ENCODE results near the gene HAUS5. TPM values are rescaled to one million over a fixed set of nuclear protein-coding genes. Genes with fewer than 3 reads are reported as not detected.

HAUS5 gene, protein sequence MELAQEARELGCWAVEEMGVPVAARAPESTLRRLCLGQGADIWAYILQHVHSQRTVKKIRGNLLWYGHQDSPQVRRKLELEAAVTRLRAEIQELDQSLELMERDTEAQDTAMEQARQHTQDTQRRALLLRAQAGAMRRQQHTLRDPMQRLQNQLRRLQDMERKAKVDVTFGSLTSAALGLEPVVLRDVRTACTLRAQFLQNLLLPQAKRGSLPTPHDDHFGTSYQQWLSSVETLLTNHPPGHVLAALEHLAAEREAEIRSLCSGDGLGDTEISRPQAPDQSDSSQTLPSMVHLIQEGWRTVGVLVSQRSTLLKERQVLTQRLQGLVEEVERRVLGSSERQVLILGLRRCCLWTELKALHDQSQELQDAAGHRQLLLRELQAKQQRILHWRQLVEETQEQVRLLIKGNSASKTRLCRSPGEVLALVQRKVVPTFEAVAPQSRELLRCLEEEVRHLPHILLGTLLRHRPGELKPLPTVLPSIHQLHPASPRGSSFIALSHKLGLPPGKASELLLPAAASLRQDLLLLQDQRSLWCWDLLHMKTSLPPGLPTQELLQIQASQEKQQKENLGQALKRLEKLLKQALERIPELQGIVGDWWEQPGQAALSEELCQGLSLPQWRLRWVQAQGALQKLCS
- 1.9 and 6.3 TPM in 2 replicates for total RNA-seq (ENCODE audit: low replicate concordance)

DNA sequence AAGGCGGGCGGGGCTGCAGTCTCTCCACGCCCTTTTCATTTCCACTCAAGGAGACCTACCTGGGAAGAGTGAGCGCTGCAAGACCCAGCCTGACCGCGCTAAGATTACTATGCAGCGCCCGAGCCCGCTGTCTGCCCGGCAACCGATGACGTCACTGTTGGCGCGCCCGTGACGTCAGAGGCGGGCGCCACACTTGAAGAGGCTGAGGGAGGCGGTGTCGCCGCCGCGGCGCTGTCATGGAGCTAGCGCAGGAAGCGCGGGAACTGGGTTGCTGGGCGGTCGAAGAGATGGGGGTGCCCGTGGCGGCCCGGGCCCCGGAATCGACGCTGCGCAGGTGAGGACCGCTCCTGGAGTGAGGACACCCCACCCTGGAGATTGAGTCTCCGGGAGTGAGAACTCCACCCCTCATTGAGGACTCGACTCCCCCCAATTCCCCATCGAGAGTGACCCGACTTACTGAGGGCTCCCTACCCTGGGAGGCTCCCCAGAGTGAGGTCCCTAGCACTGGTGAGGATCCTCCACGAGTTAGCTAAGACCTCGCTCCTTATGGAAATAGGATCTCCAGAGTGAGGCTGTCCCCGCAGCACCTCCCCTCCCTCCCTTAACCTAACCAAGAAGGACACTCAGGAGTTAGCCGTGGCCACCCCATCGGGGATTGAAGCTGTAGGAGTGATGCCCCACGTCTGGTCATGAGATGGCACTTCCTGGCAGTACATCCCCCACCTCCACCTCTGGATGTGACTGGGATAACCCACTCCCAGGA, at the start of gene HAUS5:
TSS of gene HAUS5 (plus strand) at position 177 of the 763 bp plus-strand sequence. CDS start at position 237, 60 bp downstream.

DNA sequence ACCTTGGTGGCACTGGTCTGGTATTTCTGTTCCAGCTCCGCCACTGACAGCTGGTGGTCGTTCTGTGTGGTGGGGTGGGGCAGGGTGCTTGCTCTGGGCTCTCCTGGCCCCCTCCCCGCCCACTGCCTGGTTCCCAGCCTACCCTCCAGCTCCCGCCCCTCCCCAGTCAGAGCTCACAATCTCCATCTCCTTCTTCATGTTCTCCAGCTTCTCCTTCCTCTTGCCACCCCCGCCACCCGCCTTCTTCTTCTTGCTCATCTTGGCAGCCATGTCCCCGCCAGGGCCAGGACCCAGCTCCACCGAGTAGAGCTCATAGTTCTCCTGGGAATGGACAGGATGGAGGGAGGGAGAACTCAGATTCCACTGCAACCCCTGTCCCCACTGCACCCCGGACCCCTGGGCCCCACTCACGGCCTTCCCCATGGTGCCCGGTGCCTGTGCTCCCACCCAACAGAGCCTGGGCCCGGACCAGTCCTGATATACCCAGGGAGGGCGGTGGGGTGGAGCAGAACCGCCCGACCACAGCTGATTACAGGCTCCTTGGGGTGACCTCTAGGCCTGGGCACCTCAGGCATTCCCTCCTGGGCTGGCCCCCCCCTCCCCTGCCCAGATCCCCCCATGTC, 49.2 kb upstream of the HAUS5 start, which contains the start of gene ATP4A:
TSS of gene ATP4A (minus strand) at position 452 of the 623 bp plus-strand sequence. CDS start at position 423, 29 bp downstream.

DNA sequence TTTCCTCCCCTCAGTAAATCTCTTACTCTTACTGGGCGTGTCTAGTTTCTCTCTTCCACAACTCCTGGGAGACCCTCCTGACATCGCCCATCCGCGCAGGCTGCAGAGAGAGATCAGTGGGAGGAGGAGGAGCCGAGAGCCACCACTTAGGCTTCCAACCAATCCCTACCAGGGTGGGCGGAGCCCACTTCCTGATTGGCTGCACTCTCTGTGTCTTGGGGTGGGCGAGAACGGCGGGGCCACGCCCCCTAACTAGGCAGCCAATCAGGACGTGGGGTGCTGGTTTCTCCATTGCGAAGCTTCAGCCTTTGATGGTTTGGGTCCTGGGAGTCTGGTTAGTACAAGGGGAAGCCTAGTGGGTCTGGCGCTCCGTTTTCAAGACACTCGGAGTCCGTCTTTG, 26.7 kb upstream of the HAUS5 start, which contains the start of gene PMIS2:
TSS of gene PMIS2 (plus strand) at position 326 of the 400 bp plus-strand sequence. CDS start 87 bp downstream, outside the sequence.

DNA sequence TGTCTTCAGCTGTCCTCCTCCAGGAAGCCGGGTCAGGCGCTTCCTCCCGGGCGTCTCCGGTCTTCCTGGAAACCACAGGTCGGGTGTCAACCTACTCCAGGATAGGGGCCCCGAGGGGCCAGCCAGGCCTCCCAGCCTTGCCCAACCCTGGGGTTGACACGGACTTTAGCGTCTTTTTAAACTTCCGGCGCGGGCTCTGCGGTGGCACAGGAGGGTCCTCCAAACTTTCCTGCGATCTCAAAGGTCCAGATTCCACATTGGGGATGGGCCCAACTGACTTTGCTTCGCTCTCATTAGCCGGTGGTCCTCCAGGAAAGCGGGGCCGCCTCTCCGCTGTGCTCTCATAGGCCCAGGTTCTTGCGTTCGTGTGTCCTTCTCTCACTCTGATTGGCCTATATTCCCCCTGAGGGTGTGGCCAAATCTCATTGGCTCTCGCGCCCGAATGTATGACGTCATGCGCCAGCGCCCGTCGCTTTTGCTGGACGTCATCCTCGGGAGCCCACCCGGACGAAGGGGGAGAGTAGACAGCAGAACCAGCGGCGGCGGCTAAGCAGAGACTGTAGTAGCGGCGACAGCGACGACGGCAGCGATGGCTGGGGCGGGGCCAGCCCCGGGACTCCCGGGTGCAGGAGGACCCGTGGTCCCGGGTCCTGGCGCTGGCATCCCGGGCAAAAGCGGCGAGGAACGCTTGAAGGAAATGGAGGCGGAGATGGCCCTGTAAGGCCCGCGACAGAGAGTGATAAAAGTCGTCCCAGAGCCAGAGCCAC, 16.2 kb downstream of the HAUS5 start, which contains the start of gene RBM42:
TSS of gene RBM42 (plus strand) at position 472 of the 767 bp plus-strand sequence. CDS start at position 590, 118 bp downstream.

DNA sequence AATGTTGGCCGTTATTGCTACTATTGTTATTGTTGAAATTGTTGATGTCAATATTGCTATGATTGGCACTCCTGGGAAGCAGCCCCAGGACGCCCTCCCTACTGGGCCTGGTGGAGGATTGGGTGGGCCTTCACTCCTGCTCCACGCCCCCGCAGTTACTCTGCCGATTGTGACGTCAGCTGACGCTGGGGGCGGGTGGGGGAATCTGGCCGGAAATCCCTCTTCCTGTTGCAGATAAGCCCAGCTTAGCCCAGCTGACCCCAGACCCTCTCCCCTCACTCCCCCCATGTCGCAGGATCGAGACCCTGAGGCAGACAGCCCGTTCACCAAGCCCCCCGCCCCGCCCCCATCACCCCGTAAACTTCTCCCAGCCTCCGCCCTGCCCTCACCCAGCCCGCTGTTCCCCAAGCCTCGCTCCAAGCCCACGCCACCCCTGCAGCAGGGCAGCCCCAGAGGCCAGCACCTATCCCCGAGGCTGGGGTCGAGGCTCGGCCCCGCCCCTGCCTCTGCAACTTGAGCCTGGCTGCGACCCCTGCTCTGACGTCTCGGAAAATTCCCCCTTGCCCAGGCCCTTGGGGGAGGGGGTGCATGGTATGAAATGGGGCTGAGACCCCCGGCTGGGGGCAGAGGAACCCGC, 29.1 kb downstream of the HAUS5 start, which contains the start of gene ETV2:
TSS of gene ETV2 (plus strand) at position 231 of the 637 bp plus-strand sequence. CDS start 716 bp downstream, outside the sequence.

DNA sequence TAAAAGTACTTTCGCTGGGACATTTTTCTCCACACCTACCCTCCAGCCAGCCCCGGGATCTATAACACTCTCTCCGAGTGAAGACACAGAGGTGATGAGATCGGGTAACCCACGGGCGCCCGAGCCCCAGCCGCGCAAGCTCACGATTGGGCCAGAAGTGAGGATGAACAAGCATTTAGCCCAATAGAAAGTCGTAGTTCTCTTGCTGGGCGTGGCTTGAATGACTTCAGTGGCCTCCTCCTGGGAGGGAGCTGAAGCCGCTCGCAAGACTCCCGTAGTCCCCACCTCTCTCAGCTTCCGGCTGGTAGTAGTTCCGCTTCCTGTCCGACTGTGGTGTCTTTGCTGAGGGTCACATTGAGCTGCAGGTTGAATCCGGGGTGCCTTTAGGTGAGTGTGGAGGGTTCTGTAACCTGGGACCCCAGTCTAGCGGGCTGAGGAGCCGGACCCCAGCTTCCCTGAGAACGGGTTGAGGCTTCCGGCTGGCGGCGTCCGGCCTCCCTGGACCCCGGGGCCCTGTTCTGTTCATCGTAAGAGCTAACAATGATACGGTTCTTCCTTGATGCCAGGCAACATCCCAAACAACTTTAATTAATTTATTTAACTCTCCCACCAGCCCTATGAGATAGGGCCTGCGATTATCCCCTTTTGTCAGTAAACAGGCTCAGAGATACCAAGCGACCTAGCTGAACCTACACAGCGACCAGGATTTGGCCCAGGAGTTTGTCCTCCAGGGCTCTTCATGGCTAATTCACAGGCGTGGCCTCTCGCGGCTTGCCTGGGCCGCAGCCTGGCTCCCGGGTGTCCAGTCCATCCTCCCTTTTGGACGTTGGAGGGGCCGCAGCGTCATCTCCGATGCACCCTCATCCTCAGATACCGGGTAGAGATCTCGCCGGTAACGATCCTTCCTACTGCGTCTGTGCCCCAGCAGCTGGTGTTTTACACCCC, 35.8 kb downstream of the HAUS5 start, which contains the start of gene COX6B1:
TSS of gene COX6B1 (plus strand) at position 307 of the 945 bp plus-strand sequence. CDS start 2,921 bp downstream, outside the sequence.

DNA sequence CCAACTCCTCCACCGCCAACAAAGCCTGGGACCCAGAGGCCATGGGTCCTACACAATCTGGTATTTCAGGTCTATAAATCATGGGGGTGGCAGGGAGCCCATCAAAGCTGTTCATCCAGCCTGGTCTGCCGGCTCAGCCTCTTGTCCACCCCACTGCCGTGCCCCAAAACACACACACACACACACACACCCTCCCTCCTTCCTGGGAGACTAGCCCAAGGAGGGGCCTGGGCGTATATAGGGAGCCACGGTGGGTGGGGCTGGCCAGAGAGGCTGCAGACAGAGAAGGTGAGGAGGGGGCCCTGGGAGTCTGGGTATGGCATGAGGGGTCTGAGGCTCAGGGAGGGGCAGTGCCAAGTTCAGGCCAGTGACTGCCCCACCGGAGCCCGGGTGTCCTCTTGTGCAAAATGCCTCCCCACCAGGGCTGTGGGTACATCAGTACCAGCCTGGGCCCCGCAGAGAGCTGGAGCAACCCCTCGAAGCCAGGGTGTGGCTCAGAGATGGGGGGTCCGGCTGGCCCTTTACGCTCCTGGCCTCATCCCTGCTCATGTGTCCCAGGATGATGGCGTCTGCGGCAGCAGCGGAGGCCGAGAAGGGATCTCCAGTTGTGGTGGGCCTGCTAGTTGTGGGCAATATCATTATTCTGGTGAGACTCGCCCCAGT, 53.8 kb downstream of the HAUS5 start, which contains the start of gene UPK1A:
TSS of gene UPK1A (plus strand) at position 267 of the 663 bp plus-strand sequence. CDS start at position 563, 296 bp downstream.

Other genes starting within 250 kb of the HAUS5 start
- not detected in 2 replicates for gene GPR42, start 241.7 kb upstream of the HAUS5 start, total RNA-seq (ENCODE audit: low replicate concordance)
- gene FFAR2, start 164.5 kb upstream of the HAUS5 start, total RNA-seq (ENCODE audit: low replicate concordance), result not detected in 2 replicates
- not detected in 2 replicates for gene KRTDAP, start 122.3 kb upstream of the HAUS5 start, total RNA-seq (ENCODE audit: low replicate concordance)
- gene DMKN, start 99.1 kb upstream of the HAUS5 start, total RNA-seq (ENCODE audit: low replicate concordance), result 0.38 and 49.4 TPM in 2 replicates
- 0.23 and 235 TPM in 2 replicates for gene SBSN, start 84.4 kb upstream of the HAUS5 start, total RNA-seq (ENCODE audit: low replicate concordance)
- gene GAPDHS, start 79.3 kb upstream of the HAUS5 start, total RNA-seq (ENCODE audit: low replicate concordance), result not detected in 2 replicates
- gene TMEM147, start 67.1 kb upstream of the HAUS5 start, total RNA-seq (ENCODE audit: low replicate concordance), result 81.6 and 151 TPM in 2 replicates
- gene ATP4A, start 49.1 kb upstream of the HAUS5 start, total RNA-seq (ENCODE audit: low replicate concordance), result not detected in 2 replicates
- not detected in 2 replicates for gene PMIS2, start 26.6 kb upstream of the HAUS5 start, total RNA-seq (ENCODE audit: low replicate concordance)
- gene RBM42, start 16.3 kb downstream of the HAUS5 start, total RNA-seq (ENCODE audit: low replicate concordance), result 20.2 and 35.9 TPM in 2 replicates
- 0.23 and 0.47 TPM in 2 replicates for gene ETV2, start 29.0 kb downstream of the HAUS5 start, total RNA-seq (ENCODE audit: low replicate concordance)
- 541 and 559 TPM in 2 replicates for gene COX6B1, start 35.6 kb downstream of the HAUS5 start, total RNA-seq (ENCODE audit: low replicate concordance)
- 0.08 TPM in 1 of 2 replicates, not detected in the other for gene UPK1A, start 53.8 kb downstream of the HAUS5 start, total RNA-seq (ENCODE audit: low replicate concordance)
- not detected in 2 replicates for gene ZBTB32, start 91.8 kb downstream of the HAUS5 start, total RNA-seq (ENCODE audit: low replicate concordance)
- 3.3 and 4.0 TPM in 2 replicates for gene KMT2B, start 105.3 kb downstream of the HAUS5 start, total RNA-seq (ENCODE audit: low replicate concordance)
- gene IGFLR1, start 129.7 kb downstream of the HAUS5 start, total RNA-seq (ENCODE audit: low replicate concordance), result 0.60 and 2.1 TPM in 2 replicates
- 4.9 and 6.1 TPM in 2 replicates for gene U2AF1L4, start 132.7 kb downstream of the HAUS5 start, total RNA-seq (ENCODE audit: low replicate concordance)
- 2.9 and 17.7 TPM in 2 replicates for gene PSENEN, start 132.9 kb downstream of the HAUS5 start, total RNA-seq (ENCODE audit: low replicate concordance)
- 4.4 and 13.0 TPM in 2 replicates for gene LIN37, start 135.8 kb downstream of the HAUS5 start, total RNA-seq (ENCODE audit: low replicate concordance)
- 12.2 and 44.7 TPM in 2 replicates for gene HSPB6, start 144.3 kb downstream of the HAUS5 start, total RNA-seq (ENCODE audit: low replicate concordance)
- 0.47 and 3.0 TPM in 2 replicates for gene PROSER3, start 145.4 kb downstream of the HAUS5 start, total RNA-seq (ENCODE audit: low replicate concordance)
- 1.7 and 2.2 TPM in 2 replicates for gene ARHGAP33, start 162.8 kb downstream of the HAUS5 start, total RNA-seq (ENCODE audit: low replicate concordance)
- gene PRODH2, start 200.1 kb downstream of the HAUS5 start, total RNA-seq (ENCODE audit: low replicate concordance), result not detected in 2 replicates
- gene NPHS1, start 239.8 kb downstream of the HAUS5 start, total RNA-seq (ENCODE audit: low replicate concordance), result not detected in 2 replicates
- gene KIRREL2, start 244.2 kb downstream of the HAUS5 start, total RNA-seq (ENCODE audit: low replicate concordance), result not detected in 2 replicates